ENCODE measurements around the gene PLCL2. TPM values are rescaled to one million over a fixed set of nuclear protein-coding genes. Genes with fewer than 3 reads are reported as not detected.

Gene PLCL2
- total and polyA plus RNA-seq, 2 experiments from 2014 or later = 1.6 to 9.7 TPM

DNA sequence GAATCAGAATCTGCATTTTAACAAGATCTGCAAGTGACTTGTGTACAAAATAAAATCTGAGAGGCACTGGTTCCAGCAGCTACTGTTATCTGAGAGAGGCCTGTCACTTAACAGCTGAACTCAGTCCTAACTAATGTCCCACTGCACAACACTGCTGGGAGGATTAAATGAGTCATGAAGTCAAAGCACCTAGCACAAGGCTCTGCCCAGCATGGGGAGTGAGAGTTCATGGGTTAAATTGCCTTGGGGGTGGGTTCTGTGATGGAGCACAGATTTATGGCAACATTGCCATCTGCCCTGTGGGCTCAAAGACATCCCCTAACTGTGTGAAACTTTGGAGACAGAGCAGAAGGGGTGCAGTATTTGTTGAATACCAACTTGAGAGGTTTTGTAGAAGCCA is 250.9 kb downstream of the PLCL2 start (continued):
- TF ChIP-seq, protein P1, sequence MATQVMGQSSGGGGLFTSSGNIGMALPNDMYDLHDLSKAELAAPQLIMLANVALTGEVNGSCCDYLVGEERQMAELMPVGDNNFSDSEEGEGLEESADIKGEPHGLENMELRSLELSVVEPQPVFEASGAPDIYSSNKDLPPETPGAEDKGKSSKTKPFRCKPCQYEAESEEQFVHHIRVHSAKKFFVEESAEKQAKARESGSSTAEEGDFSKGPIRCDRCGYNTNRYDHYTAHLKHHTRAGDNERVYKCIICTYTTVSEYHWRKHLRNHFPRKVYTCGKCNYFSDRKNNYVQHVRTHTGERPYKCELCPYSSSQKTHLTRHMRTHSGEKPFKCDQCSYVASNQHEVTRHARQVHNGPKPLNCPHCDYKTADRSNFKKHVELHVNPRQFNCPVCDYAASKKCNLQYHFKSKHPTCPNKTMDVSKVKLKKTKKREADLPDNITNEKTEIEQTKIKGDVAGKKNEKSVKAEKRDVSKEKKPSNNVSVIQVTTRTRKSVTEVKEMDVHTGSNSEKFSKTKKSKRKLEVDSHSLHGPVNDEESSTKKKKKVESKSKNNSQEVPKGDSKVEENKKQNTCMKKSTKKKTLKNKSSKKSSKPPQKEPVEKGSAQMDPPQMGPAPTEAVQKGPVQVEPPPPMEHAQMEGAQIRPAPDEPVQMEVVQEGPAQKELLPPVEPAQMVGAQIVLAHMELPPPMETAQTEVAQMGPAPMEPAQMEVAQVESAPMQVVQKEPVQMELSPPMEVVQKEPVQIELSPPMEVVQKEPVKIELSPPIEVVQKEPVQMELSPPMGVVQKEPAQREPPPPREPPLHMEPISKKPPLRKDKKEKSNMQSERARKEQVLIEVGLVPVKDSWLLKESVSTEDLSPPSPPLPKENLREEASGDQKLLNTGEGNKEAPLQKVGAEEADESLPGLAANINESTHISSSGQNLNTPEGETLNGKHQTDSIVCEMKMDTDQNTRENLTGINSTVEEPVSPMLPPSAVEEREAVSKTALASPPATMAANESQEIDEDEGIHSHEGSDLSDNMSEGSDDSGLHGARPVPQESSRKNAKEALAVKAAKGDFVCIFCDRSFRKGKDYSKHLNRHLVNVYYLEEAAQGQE (IDR thresholded peaks at IDR 0.05; ENCODE audit: unreplicated experiment) = no peak
- TF ChIP-seq CREB1 (CRISPR knock-in tag; IDR thresholded peaks at IDR 0.05; ENCODE audit: low read depth) (no peak), POLR2AphosphoS5 (IDR thresholded peaks at IDR 0.05; ENCODE audit: low read depth) (no peak), ZNF331 (CRISPR knock-in tag; IDR thresholded peaks at IDR 0.05; ENCODE audit: low read depth) (no peak), ZNF114 (CRISPR knock-in tag; IDR thresholded peaks at IDR 0.05) (no peak), NANOG (IDR thresholded peaks at IDR 0.05; ENCODE audit: borderline replicate concordance) (no peak), STAT1 (IDR thresholded peaks at IDR 0.05; ENCODE audit: unreplicated experiment) (no peak), EZH2phosphoT487 (IDR thresholded peaks at IDR 0.05; ENCODE audit: unreplicated experiment) (no peak)
- TF ChIP-seq, protein P2, sequence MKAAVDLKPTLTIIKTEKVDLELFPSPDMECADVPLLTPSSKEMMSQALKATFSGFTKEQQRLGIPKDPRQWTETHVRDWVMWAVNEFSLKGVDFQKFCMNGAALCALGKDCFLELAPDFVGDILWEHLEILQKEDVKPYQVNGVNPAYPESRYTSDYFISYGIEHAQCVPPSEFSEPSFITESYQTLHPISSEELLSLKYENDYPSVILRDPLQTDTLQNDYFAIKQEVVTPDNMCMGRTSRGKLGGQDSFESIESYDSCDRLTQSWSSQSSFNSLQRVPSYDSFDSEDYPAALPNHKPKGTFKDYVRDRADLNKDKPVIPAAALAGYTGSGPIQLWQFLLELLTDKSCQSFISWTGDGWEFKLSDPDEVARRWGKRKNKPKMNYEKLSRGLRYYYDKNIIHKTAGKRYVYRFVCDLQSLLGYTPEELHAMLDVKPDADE (IDR thresholded peaks at IDR 0.05) = no peak

DNA sequence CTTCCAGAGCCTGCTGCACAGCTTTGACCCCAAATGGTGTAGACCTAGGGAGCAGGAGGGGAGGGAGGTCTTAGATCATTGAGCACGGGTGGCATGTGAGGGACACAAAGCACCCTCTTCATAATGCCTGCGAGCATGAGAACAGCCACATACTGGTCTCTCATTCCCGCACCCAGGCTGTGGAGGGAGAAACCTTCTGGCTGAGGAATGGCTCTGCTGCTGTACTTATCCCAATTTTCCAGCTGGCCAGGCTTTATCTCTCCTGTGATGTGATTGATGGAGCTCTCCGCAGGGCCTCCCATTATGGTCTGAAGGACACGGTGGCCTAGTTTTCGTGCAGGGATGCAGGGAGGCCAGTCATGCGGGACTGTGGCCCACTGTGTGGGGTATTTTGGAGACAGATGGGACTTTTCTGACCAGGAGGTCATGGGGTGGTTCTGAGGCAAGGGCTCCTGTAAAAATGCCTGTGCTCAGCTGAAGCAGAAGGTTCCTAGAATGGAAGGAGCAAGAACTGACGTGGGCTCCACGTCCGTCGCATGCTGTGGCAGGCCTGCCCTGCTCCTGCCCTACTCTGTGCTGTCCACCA is 251.5 kb downstream of the PLCL2 start:
- Mint-ChIP-seq H3K9me3 (peaks cover 4% of the 10 kb centered on the region; the same call in 2 of the 3 replicates), H3K27ac (no peak overlapping the region), H3K4me3 (no peak overlapping the region), H3K36me3 (ENCODE audit: low read depth) (no peaks in the 10 kb centered on the region), H3K4me1 (peaks cover 6% of the 10 kb centered on the region), H3K27me3 (ENCODE audit: insufficient read depth, low read depth, poor library complexity) (peaks cover 5% of the 10 kb centered on the region)
- Histone ChIP-seq H3K4me1 (ENCODE audit: insufficient read depth) (no peaks in the 10 kb centered on the region), H3K27me3 (ENCODE audit: insufficient read depth) (no peaks in the 10 kb centered on the region), H3K79me2 (replicated peaks; ENCODE audit: insufficient read depth) (no peaks in the 10 kb centered on the region), H2AFZ (no peak overlapping the region), H4K20me1 (replicated peaks; ENCODE audit: insufficient read depth) (no peaks in the 10 kb centered on the region), H3F3A (replicated peaks; ENCODE audit: low read depth) (no peaks in the 10 kb centered on the region), H3K4me3 (no peak overlapping the region), H3K36me3 (ENCODE audit: insufficient read depth) (no peaks in the 10 kb centered on the region), H3K9me2 (ENCODE audit: insufficient read depth) (peaks cover 11% of the 10 kb centered on the region), H3K27ac (ENCODE audit: low read depth) (no peak overlapping the region), H3K4me2 (no peak overlapping the region)
- DNase-seq (ENCODE audit: low spot score) (no peak), ATAC-seq (no peak)
- TF ChIP-seq EZH2 (IDR thresholded peaks at IDR 0.05; ENCODE audit: low read depth, unreplicated experiment) = no peak
- no peak for TF ChIP-seq CREB1 (CRISPR knock-in tag; IDR thresholded peaks at IDR 0.05; ENCODE audit: low read depth)
- no peak for TF ChIP-seq NANOG (IDR thresholded peaks at IDR 0.05; ENCODE audit: borderline replicate concordance)
- TF ChIP-seq, protein P3, sequence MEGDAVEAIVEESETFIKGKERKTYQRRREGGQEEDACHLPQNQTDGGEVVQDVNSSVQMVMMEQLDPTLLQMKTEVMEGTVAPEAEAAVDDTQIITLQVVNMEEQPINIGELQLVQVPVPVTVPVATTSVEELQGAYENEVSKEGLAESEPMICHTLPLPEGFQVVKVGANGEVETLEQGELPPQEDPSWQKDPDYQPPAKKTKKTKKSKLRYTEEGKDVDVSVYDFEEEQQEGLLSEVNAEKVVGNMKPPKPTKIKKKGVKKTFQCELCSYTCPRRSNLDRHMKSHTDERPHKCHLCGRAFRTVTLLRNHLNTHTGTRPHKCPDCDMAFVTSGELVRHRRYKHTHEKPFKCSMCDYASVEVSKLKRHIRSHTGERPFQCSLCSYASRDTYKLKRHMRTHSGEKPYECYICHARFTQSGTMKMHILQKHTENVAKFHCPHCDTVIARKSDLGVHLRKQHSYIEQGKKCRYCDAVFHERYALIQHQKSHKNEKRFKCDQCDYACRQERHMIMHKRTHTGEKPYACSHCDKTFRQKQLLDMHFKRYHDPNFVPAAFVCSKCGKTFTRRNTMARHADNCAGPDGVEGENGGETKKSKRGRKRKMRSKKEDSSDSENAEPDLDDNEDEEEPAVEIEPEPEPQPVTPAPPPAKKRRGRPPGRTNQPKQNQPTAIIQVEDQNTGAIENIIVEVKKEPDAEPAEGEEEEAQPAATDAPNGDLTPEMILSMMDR (conservative IDR thresholded peaks at IDR 0.05; ENCODE audit: low read depth in 2 of 2) = no peak
- no peak for TF ChIP-seq EZH2phosphoT487 (IDR thresholded peaks at IDR 0.05; ENCODE audit: unreplicated experiment)
- TF ChIP-seq, protein P1 (IDR thresholded peaks at IDR 0.05; ENCODE audit: unreplicated experiment) = no peak

Measured in GM23338 (cell line).